Activated T-cell treated with anti-CD3 and anti-CD28 coated beads for 4 hours (primary cell): ENCODE results near the gene SSR2.

Experiments used
- DNase-seq: peaks from one replicate; pipeline ENCODE4 v3.0.0-alpha.2; 2020

Gene SSR2

DNA sequence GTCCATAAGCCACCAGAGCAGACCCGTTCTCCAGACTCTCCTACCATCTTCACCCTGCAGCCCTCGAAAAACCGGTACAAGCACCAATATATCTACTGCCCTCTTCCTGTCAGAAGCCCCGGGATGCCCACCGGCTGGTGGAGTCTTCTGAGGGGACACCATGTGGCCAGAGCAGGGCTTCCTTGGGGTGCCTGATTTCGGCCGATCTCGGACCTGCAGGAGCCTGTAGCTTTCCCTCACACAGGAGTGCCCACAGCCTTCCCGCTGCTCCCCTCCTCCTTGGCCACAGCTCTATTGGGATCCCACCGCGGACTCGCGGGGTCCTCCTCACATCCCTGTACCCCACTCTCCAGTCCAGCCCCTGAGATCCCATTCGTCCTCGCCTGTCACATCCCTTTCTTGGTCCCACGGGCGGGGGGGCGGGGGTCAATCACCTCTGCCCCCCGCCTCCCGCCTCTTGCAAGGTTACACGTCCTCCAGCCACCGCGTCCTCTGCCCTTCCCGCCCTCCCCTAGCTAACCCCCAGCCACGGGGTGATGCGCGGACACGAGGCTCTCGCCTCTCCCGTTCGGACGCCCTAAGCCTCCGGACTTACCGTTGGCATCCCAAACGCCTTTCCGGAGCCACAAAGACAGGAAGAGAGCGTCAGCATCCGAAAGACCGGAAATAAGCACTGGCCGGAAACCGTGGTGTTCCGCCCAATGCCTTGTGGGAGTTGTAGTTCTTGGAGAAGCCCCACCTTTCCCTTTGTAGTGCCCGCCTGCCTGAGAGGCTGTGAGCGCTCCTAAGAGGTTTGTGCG, at the start of gene SSR2:
SSR2 (minus strand) TSS at position 659 of the 800 bp plus-strand sequence. CDS start 784 bp downstream, outside the sequence.
- DNase-seq = peak; percentile 72

DNA sequence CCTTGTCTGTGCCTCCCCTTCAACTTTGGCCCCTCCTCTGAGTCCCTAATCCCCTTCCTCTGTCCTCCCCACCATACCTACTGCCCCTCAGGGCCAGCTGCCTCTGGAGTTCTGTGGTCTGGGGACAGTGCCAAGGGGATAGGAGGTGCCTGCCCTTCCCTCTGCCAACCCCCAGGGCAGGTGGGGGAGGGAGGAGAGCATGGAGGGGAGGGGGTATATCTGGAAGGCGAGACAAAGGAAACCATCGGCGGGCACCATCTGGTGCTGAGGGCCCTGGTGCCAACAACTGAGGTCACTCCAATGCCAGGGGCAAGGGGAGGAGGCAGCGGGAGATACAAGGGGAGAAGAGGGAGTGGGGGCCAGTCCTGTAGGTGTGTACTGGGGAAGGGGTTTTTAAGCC, 49.8 kb upstream of the SSR2 start:
- no peak for DNase-seq

DNA sequence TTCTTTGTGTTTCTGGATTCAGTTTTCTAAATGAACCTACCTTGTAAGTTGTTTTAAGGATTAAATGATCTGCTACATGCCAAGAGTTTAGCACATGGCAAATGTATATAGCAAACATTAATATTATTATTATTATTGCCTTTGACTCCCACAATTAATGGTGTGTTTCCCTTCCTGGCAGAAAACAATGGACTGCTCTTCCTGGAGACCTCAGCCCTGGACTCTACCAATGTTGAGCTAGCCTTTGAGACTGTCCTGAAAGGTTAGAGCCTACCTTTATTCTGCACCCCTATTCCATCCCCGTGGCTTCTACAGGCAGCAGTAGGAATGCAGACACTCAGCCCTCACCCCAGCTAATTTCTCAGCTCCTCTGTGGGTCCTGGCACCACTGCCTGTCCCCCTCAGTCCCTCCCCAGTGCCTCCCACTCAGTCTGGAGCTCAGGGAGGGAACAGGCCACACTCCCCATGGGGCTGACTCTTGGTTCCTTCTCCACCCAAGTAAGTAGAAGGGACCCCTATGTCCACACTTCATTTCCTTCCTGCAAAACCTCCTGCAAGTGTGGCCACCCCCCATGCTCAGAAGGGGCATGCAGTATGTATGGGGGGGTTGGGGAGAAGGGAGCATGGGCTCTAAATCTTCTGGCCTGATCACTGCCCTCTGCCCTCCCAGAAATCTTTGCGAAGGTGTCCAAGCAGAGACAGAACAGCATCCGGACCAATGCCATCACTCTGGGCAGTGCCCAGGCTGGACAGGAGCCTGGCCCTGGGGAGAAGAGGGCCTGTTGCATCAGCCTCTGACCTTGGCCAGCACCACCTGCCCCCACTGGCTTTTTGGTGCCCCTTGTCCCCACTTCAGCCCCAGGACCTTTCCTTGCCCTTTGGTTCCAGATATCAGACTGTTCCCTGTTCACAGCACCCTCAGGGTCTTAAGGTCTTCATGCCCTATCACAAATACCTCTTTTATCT, 49.0 kb upstream of the SSR2 start:
- no peak for DNase-seq

DNA sequence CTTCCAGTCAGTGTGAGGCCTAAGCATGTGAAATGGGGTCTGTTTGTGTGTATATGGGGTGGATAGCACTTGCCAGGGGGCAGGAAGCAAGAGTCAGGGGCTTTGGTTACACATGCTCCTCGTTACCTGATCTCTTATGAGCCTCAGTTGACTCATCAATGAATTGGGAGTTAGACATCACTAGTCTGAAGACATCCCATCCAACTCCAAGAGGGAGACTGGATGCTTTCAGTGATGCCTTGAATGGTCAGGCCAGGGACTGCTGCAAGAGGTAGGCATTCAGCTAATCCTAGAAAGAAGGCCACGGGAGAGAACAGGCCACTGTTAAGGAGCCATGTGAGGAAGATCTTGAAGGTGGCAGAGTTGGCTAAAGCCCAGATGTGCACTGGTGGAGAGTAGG, 46.5 kb upstream of the SSR2 start:
- DNase-seq = no peak

DNA sequence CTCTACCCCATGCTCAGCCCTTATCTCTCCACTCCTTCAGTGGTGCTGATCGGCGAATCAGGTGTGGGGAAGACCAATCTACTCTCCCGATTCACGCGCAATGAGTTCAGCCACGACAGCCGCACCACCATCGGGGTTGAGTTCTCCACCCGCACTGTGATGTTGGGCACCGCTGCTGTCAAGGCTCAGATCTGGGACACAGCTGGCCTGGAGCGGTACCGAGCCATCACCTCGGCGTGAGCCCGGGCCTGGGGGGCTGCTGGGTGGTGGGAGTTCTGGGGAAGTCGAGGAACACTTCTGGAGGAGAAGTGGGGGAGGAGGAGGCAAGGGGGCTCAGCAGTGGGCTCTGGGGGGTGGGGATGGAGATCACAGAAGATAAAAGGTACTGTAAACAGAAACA, 45.1 kb upstream of the SSR2 start:
- DNase-seq = no peak

DNA sequence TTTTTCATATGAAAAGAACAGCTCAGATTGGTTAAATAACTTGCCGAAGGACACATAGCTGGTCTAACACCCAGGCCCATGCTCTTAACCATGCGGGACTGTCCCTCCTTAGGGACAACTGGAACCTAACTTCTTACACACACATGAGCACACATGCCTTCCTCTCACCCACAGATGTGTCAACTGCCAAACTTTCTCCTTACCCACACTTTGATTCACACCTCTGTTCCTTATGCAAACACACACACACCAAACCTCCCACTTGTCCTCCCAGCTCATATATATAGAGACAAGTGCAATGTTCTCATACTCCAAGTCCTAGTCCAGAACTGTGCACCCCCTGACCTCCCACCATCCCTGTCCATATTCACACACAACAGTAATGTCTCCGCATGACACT, 44.5 kb upstream of the SSR2 start:
- DNase-seq = no peak

DNA sequence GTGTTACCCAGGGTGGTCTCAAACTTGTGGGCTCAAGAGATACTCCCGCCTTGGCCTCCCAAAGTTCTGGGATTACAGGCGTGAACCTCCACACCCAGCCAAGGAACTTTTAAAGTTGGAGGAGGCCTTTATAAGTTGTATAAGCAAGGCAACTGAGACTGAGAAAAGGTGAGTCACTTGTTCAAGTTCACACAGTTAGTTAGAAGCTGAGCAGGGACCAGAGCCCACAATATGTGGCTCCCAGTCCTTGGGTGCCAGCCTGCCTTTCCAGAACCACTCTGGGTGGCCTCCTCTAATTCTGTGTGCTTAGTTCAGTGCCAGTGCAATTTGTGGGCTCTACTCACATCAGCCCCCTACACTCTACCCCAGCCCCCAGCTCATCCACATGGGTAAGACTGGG, 43.9 kb upstream of the SSR2 start:
- DNase-seq = no peak

DNA sequence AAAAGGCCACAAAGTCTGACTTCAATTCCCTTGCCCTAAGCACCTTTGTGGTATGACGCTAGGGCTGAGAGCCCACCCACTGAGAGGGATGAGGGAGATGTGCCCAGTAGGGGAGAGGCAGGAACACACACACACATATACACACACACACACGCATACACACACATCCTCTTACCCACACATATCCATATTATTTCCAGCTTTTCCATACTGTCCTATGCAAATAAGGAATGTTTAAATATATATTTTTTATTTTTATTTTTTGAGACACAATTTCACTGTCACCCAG, 43.2 kb upstream of the SSR2 start:
- DNase-seq = no peak

DNA sequence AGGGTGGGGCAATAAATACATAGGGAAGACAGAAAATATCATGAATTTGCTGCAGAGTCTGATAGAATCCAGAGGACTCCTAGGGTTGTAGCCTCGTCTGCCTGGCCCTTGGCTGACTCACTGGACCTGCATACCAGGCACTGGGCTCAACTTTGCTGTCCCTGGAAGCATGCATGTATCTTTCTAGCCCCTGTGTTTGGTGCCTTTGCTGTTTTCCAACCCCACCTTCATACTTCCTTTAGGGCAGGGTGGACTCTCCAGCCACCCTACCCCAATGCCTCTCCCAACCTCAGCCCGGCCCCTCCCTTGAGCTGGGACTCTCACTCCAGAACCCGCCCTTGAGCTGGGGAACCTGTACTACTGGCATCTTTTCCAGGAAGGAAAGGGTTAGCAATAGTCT, 41.4 kb upstream of the SSR2 start:
- no peak for DNase-seq

DNA sequence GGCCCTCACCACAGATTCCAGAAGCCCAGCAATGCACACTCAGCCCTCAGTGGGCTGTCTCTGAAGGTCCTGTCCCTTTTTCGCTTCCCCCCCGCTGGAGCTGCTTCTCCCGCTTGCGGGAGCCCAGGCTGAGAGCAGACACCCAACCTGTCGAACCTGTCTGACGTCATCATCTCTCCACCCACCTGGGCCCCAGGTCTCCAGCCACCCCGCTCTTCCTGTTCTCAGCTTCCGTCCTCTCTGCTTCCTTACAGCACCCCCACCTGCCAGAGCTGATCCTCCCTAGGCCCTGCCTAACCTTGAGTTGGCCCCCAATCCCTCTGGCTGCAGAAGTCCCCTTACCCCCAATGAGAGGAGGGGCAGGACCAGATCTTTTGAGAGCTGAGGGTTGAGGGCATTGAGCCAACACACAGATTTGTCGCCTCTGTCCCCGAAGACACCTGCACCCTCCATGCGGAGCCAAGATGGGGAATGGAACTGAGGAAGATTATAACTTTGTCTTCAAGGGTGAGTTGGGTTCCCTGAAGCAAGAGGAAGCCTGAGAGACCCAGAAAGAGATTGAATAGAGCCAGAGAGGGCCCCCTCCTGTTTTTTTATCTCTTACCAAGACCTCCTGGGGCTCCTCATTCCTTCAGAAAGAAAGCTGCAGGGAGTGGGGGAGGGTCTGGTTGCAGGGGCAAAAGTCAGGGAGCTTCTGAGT, 40.3 kb upstream of the SSR2 start, which contains the start of gene RAB25:
RAB25 (plus strand) TSS at position 224 of the 700 bp plus-strand sequence; CDS start at position 465, 241 bp downstream.
- no peak for DNase-seq

DNA sequence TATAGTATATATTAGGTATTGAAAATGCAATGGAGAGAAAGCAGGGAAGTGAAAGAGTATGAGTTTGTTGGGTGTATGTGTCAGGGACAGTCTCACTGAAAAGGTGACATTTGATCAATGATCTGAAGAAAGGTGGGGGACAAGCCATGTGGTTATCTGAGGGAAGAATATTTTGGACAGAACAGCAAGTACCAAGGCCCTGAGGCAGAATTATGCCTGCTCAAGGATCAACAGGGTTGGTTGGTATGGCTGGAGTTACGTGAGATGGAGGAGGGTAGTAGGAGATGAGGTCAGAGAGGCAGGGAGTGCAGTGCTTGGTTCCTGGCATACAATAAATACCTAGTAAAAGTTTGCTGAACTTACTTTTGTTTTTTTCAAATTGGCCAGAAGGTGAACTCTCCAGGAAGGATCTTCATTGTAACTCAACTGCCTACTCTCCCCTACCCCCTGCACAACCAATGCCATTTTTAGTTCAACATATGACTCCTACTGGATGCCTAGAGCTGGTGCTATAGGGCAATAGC, 35.6 kb upstream of the SSR2 start:
- DNase-seq = no peak

DNA sequence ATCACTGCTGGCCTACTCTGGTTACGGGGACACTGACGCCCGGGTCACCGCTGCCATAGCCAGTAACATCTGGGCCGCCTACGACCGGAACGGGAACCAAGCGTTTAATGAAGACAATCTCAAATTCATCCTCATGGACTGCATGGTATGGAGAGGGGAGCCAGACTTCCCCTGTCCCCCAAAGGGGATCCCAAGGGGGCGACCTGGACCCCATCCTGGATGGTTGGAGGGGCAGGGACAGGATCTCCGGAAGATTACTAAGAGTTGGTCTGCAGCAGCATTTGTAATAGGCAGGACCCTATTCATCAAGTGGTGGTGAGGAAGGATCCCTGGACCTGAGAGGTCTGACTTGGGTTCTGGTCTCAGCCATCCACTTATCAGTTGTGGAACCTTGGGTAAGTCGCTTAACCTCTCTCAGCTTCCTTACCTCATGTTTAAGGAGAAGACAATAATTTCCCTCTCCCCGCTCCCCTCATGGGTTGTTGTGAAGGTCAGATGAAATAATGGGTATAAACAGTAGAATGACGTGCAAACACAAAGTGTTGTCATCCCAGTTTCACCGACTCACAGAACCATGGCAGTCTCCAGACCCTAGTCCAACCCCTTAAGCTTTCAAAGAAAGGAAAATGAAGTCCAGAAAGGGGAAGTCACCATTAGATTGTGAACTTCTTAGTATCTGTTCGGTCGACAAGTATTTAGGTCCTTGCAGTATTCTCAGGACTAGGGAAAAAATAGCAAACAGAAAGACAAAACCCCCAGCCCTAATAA, 34.7 kb upstream of the SSR2 start:
- DNase-seq = no peak

DNA sequence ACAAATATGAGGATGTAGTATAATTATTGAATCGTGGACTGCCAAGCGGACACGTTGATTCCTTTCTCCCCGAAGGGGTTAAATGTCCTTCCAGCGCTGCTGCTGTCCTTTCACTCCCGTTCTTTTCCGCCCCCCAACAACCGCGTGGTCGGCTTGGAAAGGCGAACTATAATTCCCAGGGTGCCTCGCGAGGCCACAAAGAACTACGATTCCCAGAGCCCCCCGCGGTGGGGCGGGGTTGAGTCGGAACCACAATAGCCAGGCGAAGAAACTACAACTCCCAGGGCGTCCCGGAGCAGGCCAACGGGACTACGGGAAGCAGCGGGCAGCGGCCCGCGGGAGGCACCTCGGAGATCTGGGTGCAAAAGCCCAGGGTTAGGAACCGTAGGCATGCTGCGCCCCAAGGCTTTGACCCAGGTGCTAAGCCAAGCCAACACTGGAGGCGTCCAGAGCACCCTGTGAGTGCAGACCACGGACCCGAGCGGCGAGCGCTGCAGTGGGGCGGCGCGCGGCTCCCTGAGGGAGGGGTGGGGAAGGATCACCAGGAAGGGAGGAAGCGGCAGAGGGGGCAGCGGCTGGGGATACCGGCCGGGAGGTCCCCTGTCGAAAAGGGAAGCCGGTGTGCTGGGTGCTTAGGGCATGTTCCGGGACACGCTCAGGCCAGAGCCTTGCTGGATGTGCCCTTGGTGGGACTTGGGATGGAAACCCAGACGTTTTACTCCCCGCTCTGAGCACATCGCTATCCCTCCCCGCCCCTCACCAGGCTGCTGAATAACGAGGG, 33.9 kb upstream of the SSR2 start, which contains the start of gene LAMTOR2:
LAMTOR2 (plus strand) TSS at position 283 of the 781 bp plus-strand sequence; CDS start at position 391, 108 bp downstream.
- DNase-seq = peak; percentile 98

DNA sequence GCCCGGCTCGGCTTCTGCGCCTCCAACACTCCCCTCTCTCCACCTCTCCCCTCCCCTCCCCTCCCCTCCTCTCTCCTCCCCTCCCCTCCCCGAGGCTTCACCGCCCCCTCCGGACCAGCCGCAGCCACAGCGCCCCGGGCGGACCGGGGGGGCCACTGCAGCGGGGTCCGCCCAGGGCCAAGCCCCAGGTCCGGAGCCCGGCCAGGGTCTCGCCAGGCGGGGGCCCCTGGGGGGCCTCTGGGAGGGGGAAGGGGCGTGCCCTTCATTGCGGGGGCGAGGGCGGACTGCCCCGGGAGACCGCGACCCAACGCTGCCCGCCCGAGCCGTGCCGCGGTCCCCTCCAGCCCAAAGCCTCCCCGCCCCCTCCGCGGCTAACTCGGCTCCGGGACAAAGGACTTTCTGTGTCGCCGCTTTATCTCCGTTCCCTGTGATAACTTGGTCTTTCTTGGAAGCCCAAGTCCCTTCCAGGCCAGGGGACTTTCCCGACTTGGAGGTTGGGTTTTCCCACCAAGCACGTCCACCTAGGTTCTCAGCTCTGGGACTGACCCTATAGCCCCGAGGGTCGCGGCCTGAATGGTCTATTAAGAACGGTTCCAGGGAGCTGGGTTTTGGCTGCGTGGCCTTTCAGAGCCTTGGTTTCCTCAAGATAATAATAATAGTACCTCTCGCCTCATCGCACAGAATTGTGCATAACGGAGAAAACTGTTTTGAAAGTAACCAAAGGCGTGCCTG, 33.2 kb upstream of the SSR2 start, which contains the start of gene UBQLN4:
UBQLN4 (minus strand) TSS at position 31 of the 732 bp plus-strand sequence. CDS start 97 bp downstream, outside the sequence.
- DNase-seq = peak; percentile 77

DNA sequence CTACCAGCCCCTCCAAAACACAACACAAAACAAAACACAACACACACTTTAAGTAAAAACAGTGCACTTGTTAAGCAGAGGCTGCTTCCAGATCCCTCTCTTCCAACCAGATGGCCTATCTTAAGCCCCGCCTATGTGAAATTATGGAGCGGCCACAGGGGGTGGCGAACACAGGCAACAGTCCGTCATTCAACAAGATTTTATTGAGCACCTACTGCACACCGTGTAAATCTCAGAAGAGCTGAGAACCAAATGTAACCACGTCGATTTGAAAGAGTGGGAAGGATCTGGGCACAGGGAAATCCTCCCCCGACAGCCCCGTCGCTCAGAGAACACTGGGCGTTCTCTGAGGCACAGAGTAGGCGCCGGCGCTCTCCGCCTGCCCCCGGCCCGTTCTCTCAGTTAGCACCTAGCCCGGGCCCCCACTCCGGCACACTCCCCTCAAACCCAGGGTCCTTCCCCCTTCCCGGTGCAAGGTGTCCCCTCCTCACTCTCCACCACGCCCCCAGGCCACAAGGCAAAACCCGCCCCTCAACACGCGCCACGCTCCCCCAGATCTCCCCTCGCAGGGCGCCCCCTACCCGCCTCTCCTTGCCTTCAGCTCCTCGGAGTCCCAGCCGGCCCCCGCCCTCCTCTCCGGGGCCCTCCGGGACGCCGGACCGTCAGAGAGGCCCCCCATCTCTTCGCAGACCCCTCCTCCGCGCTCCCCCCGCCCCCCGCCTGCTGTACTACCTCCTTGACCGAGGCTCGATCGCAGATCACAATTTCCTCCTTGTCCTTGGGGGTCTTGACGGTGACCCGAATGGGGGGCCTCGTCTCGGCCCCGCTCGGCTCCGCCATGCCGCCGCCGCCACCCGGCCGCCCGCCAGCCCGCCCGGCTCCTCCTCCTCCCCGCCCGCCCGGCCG, 32.4 kb upstream of the SSR2 start:
- DNase-seq = peak; percentile 62

DNA sequence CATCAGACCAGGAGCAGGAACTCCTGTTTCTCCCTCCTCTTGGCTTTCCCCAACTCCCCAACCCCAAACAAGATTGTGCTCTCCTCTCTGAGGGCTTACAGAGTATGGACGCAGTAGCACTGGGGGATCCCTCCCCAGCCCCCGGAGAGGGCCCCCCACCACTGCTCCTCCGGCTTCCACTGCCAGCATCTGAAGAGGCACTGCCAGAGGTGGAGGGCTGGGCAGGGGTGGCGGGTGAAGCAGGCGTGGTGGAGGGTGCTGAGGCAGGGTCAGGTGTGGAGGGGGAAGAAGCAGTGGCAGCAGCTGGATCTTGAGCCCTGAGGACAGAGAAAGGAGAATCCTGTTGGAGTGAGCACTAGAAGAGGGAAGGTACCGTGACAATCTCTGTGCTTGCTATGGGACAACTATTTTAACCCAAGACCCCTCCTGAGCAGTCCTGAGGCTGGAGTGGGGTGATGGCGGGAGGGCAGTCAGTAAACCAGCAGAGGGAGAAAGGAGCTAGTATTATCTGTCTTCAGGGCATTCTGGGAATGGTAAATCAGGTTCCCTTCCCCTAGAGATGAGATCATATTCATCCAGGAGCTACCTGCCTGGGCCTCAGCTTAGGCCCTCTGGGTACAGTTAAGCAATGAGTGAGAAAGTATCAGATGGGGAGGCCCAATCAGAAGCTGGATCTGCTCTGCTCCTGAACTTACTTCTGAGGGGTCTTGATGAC, 30.4 kb upstream of the SSR2 start:
- DNase-seq = no peak

DNA sequence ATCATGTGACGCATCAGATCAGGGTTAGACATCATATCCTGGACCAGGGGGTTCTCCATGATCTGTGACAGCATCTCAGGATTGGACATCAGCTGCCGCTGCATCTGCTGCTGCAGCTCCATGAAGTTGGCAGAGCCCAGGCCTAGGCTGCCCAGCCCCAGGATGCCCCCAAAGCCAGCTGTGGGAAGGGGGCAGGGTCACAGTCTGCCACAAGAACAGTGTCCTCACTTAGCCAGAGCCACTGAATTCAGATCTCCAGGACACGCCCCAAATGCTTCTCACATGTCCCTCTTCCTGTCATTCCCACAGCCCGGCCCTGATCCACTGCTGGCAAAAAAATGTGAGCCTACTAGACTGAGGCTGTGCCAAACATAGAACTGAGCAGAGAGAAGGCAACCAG, 29.6 kb upstream of the SSR2 start:
- DNase-seq = no peak

DNA sequence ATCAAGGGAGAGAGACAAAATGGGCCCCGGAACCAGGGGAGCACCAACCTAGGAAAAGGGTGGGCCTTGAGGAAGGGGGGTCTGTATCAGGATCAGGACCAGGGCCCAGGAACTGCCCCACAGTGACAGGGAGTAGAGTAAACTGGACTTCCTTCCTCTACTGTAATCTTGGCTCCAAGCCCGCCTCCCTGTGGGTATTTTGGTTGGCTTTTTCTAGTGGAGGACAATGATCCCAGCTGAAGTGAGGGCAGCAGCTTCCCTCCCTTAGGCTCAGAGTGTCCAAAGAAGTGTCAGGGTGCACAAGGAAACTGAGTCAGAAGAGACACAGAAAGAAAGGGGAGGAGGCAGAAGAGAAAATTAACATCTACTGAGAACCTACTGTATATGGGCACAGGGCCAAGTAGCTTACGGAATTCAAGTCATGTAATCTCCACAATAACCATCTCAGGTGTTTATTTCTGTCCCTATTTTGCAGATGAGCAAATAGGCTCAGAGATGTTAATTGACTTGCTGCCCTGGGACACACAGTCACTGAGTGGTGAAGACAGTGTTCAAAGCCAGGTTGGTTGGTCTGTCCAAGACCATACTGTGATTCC, 28.0 kb upstream of the SSR2 start:
- DNase-seq = no peak
